GM12878 (cell line): ENCODE data around the gene PFKFB2.

ENCODE experiments used
- E2F4 ChIP-seq: IDR thresholded peaks from 2 replicates; pipeline ENCODE4 v1.6.1; 2012; ENCODE audit warnings: low read depth, low read length, improper control_type of control experiment
- JUND ChIP-seq: IDR thresholded peaks from 2 replicates; pipeline ENCODE4 v1.6.1; 2012; ENCODE audit warnings: low read depth, mild to moderate bottlenecking, low read length, improper control_type of control experiment, moderate library complexity
- NFYB ChIP-seq: IDR thresholded peaks from 2 replicates; pipeline ENCODE4 v1.6.1; 2011; ENCODE audit warnings: low read depth, mild to moderate bottlenecking, low read length, improper control_type of control experiment, moderate library complexity; ENCODE audit not compliant: insufficient read depth
- POLR2A ChIP-seq: IDR thresholded peaks from 2 replicates; pipeline ENCODE4 v1.6.1; 2011; ENCODE audit warnings: low read depth, mild to moderate bottlenecking, low read length
- RFX5 ChIP-seq: IDR thresholded peaks from 2 replicates; pipeline ENCODE4 v1.6.1; 2011; ENCODE audit warnings: low read depth, low read length, improper control_type of control experiment
- SMAD1 ChIP-seq: fragments of 450-650 bp; IDR thresholded peaks from 2 replicates; pipeline ENCODE4 v1.6.1; 2018; ENCODE audit warnings: mild to moderate bottlenecking, low read depth; ENCODE audit not compliant: partially characterized antibody
- TCF12 ChIP-seq: IDR thresholded peaks from 2 replicates; pipeline ENCODE4 v1.6.1; 2011; ENCODE audit warnings: low read depth, mild to moderate bottlenecking, low read length
- TCF7 ChIP-seq: IDR thresholded peaks from 2 replicates; pipeline ENCODE4 v1.6.1; 2014; ENCODE audit warnings: antibody characterized with exemption, borderline replicate concordance
- ZNF217 ChIP-seq: fragments of 450-650 bp; IDR thresholded peaks from 2 replicates; pipeline ENCODE4 v1.6.1; 2017; ENCODE audit warnings: antibody characterized with exemption, mild to moderate bottlenecking
- ZNF274 ChIP-seq: IDR thresholded peaks from one replicate; pipeline ENCODE4 v1.8.0; 2011; ENCODE audit not compliant: insufficient read length, insufficient read depth
- TF ChIP-seq, protein P1 (sequence below), 3 experiments: IDR thresholded peaks in 2 of 3; conservative IDR thresholded peaks in 1 of 3; 2 replicates each; pipeline ENCODE4 v1.5.1; 2011; ENCODE audit warnings: low read depth in 3 of 3, low read length in 3 of 3, mild to moderate bottlenecking in 3 of 3, control low read depth in 2 of 3, moderate library complexity in 2 of 3, inconsistent platforms in 1 of 3, mixed read lengths in 1 of 3; ENCODE audit not compliant: control insufficient read depth in 2 of 3, insufficient read depth in 1 of 3; ENCODE audit errors: extremely low read depth in 1 of 3
- TF ChIP-seq, protein P2 (sequence below): IDR thresholded peaks from 2 replicates; pipeline ENCODE4 v1.6.1; 2012; ENCODE audit warnings: low read depth, low read length, improper control_type of control experiment
- TF ChIP-seq, protein P3 (sequence below): fragments of 450-650 bp; IDR thresholded peaks from 2 replicates; pipeline ENCODE4 v1.6.1; 2017; ENCODE audit warnings: mild to moderate bottlenecking
- TF ChIP-seq, protein P4 (sequence below): IDR thresholded peaks from 2 replicates; pipeline ENCODE4 v1.6.1; 2011; ENCODE audit warnings: low read depth, low read length, improper control_type of control experiment, borderline replicate concordance

GRCh38 chr1:207006914-207007313, 46.2 kb upstream of the PFKFB2 start:
- TF ChIP-seq, protein P1, sequence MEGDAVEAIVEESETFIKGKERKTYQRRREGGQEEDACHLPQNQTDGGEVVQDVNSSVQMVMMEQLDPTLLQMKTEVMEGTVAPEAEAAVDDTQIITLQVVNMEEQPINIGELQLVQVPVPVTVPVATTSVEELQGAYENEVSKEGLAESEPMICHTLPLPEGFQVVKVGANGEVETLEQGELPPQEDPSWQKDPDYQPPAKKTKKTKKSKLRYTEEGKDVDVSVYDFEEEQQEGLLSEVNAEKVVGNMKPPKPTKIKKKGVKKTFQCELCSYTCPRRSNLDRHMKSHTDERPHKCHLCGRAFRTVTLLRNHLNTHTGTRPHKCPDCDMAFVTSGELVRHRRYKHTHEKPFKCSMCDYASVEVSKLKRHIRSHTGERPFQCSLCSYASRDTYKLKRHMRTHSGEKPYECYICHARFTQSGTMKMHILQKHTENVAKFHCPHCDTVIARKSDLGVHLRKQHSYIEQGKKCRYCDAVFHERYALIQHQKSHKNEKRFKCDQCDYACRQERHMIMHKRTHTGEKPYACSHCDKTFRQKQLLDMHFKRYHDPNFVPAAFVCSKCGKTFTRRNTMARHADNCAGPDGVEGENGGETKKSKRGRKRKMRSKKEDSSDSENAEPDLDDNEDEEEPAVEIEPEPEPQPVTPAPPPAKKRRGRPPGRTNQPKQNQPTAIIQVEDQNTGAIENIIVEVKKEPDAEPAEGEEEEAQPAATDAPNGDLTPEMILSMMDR (IDR thresholded peaks at IDR 0.05 in 2 of 3, conservative IDR thresholded peaks at IDR 0.05 in 1 of 3; ENCODE audit: control insufficient read depth in 2 of 3, extremely low read depth in 1 of 3, insufficient read depth in 1 of 3, low read depth in 3 of 3, low read length in 3 of 3), result no peak
- TF ChIP-seq, protein P2, sequence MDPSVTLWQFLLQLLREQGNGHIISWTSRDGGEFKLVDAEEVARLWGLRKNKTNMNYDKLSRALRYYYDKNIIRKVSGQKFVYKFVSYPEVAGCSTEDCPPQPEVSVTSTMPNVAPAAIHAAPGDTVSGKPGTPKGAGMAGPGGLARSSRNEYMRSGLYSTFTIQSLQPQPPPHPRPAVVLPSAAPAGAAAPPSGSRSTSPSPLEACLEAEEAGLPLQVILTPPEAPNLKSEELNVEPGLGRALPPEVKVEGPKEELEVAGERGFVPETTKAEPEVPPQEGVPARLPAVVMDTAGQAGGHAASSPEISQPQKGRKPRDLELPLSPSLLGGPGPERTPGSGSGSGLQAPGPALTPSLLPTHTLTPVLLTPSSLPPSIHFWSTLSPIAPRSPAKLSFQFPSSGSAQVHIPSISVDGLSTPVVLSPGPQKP, result no peak
- TF ChIP-seq, protein P3, sequence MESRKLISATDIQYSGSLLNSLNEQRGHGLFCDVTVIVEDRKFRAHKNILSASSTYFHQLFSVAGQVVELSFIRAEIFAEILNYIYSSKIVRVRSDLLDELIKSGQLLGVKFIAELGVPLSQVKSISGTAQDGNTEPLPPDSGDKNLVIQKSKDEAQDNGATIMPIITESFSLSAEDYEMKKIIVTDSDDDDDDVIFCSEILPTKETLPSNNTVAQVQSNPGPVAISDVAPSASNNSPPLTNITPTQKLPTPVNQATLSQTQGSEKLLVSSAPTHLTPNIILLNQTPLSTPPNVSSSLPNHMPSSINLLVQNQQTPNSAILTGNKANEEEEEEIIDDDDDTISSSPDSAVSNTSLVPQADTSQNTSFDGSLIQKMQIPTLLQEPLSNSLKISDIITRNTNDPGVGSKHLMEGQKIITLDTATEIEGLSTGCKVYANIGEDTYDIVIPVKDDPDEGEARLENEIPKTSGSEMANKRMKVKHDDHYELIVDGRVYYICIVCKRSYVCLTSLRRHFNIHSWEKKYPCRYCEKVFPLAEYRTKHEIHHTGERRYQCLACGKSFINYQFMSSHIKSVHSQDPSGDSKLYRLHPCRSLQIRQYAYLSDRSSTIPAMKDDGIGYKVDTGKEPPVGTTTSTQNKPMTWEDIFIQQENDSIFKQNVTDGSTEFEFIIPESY, result no peak
- TF ChIP-seq ZNF217 (no peak), TCF12 (no peak), NFYB (no peak), JUND (no peak), ZNF274 (no peak), POLR2A (no peak), RFX5 (no peak), TCF7 (no peak), SMAD1 (no peak), E2F4 (no peak)
- TF ChIP-seq, protein P4, sequence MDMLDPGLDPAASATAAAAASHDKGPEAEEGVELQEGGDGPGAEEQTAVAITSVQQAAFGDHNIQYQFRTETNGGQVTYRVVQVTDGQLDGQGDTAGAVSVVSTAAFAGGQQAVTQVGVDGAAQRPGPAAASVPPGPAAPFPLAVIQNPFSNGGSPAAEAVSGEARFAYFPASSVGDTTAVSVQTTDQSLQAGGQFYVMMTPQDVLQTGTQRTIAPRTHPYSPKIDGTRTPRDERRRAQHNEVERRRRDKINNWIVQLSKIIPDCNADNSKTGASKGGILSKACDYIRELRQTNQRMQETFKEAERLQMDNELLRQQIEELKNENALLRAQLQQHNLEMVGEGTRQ, result no peak
